ENCODE measurements around the gene UBAC2. TPM values are rescaled to one million over a fixed set of nuclear protein-coding genes. Genes with fewer than 3 reads are reported as not detected.

The UBAC2 gene
- total and polyA plus RNA-seq, 2 of the 8 experiments (the other 6 are each of a cell fraction or from before 2014, with no cell fraction given), result 75.9 to 76.9 TPM

DNA sequence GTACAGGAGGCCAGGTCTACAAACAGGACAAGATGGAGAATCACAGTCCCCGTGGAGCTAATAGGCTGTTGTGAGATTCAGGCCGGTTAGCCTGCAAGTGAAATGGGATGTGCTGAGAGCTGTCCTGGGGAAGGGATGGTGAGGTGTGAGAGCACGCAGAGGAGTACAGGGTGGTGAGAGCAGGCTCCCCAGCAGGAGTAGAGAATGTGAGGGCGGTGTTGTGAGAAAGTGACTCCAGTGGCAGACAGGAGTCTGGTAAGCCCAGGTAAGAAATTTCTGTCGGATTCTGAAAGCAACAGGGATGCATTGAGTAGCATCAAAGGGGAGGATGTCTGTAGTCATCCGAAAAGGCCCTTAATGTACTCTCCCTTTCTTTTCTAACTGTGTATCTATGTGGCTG, 157.3 kb downstream of the UBAC2 start:
- Histone ChIP-seq H3K79me2 (ENCODE audit: control insufficient read depth in 1 of 2, insufficient read depth in 2 of 2, low read length in 2 of 2) (no peaks in the 10 kb centered on the region), H3K79me1 (ENCODE audit: low read depth, low read length) (peaks cover 2% of the 10 kb centered on the region; the same call in 1 of the 2 replicates), H2BK12ac (ENCODE audit: low read depth, low read length) (no peak overlapping the region), H4K8ac (ENCODE audit: extremely low read depth, insufficient read depth, low read length) (no peak overlapping the region), H3K56ac (replicated peaks; ENCODE audit: insufficient read length, low read depth, low read length) (no peak overlapping the region), H2AK5ac (ENCODE audit: low read depth, low read length) (no peak overlapping the region), H3K9me3 (ENCODE audit: insufficient read depth in 2 of 2, low read depth in 1 of 2, low read length in 1 of 2) (no peaks in the 10 kb centered on the region), H3K23me2 (ENCODE audit: low read depth, low read length) (no peaks in the 10 kb centered on the region), H3K27me3 (replicated peaks in 1 of 4; ENCODE audit: control insufficient read depth in 3 of 4, extremely low read depth in 1 of 4, insufficient read depth in 3 of 4, low read length in 3 of 4) (no peaks in the 10 kb centered on the region), H3K18ac (ENCODE audit: extremely low read depth, low read length) (no peak overlapping the region), H3K14ac (ENCODE audit: insufficient read length) (no peak overlapping the region), H3K27ac (ENCODE audit: low read depth, low read length) (no peak overlapping the region), H2AFZ (ENCODE audit: low read length) (no peak overlapping the region), H3K4me3 (ENCODE audit: extremely low read depth in 1 of 4, insufficient read depth in 2 of 4, low read depth in 3 of 4, low read length in 4 of 4) (no peak overlapping the region), H3K36me3 (ENCODE audit: control insufficient read depth in 2 of 4, insufficient read depth in 4 of 4, low read length in 3 of 4) (peaks cover 0 to 12% (median 4%) of the 10 kb centered on the region in 4 experiments; a peak in 3 of 8 replicates), H3K4ac (replicated peaks; ENCODE audit: insufficient read length, low read depth, low read length) (no peak overlapping the region), H3K4me1 (replicated peaks in 1 of 4; ENCODE audit: control insufficient read depth in 3 of 4, insufficient read depth in 4 of 4, low read length in 3 of 4) (peaks cover 0 to 5% (median 2%) of the 10 kb centered on the region in 4 experiments; a peak in 2 of 7 replicates), H3K23ac (ENCODE audit: insufficient read length) (no peak overlapping the region), H2BK120ac (replicated peaks; ENCODE audit: low read depth, low read length) (no peak overlapping the region), H4K91ac (replicated peaks; ENCODE audit: insufficient read length, low read length) (no peak overlapping the region), H2BK5ac (ENCODE audit: low read depth, low read length) (no peak overlapping the region), H2BK20ac (ENCODE audit: low read length) (no peak overlapping the region), H4K20me1 (replicated peaks in 1 of 2; ENCODE audit: control insufficient read depth in 1 of 2, insufficient read depth in 2 of 2, low read length in 2 of 2) (peaks cover 0 to 6% of the 10 kb centered on the region in 2 experiments), H4K5ac (ENCODE audit: insufficient read length, low read depth, low read length) (no peak overlapping the region), H3K4me2 (ENCODE audit: insufficient read depth in 1 of 2, low read depth in 2 of 2, low read length in 2 of 2) (no peak overlapping the region), H3K9ac (replicated peaks in 1 of 4; ENCODE audit: extremely low read depth in 1 of 4, low read depth in 3 of 4, low read length in 3 of 4) (no peak overlapping the region), H2BK15ac (ENCODE audit: low read length) (no peak overlapping the region)
- FAIRE-seq (no peak), DNase-seq (ENCODE audit: low read depth in 1 of 2, low spot score in 2 of 2) (peak in 1 of 2 experiments; percentile 33)
- CTCF ChIA-PET (ENCODE audit: partially characterized antibody), result interaction anchor here (3.3 kb wide), 1 partner anchor 9 kb away, joined by 8 read pairs; no protein-coding TSS in a partner anchor
- WGBS, 2 experiments (ENCODE audit: extremely low coverage in 1 of 2, insufficient coverage in 1 of 2, insufficient read length in 1 of 2, insufficient replicate concordance in 2 of 2, low coverage in 1 of 2, low lambda C conversion rate in 2 of 2, missing lambda C conversion rate in 1 of 2), result 87% methylated on average over 6 of the region's 6 CpGs; no CpG with 5 or more reads in 1 of the 2 experiments
- POLR2A ChIA-PET (ENCODE audit: partially characterized antibody), result no interaction called here
- TF ChIP-seq PHF8 (conservative IDR thresholded peaks at IDR 0.05; ENCODE audit: low read depth, low read length), result no peak
- TF ChIP-seq, protein P1, sequence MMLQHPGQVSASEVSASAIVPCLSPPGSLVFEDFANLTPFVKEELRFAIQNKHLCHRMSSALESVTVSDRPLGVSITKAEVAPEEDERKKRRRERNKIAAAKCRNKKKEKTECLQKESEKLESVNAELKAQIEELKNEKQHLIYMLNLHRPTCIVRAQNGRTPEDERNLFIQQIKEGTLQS (IDR thresholded peaks at IDR 0.05; ENCODE audit: insufficient read depth, low read depth, low read length), result no peak
- TF ChIP-seq CTBP2 (IDR thresholded peaks at IDR 0.05; ENCODE audit: borderline replicate concordance, insufficient read depth, insufficient read length, low read length), result no peak
- TF ChIP-seq SRF (IDR thresholded peaks at IDR 0.05; ENCODE audit: low read depth, low read length), result no peak
- TF ChIP-seq, protein P2, sequence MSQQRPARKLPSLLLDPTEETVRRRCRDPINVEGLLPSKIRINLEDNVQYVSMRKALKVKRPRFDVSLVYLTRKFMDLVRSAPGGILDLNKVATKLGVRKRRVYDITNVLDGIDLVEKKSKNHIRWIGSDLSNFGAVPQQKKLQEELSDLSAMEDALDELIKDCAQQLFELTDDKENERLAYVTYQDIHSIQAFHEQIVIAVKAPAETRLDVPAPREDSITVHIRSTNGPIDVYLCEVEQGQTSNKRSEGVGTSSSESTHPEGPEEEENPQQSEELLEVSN (IDR thresholded peaks at IDR 0.05), result no peak
- no peak for TF ChIP-seq RBBP5 (IDR thresholded peaks at IDR 0.05; ENCODE audit: borderline replicate concordance, low read depth, low read length)
- TF ChIP-seq MAFK (IDR thresholded peaks at IDR 0.05; ENCODE audit: low read depth, low read length), result no peak
- TF ChIP-seq KDM1A (IDR thresholded peaks at IDR 0.05; ENCODE audit: borderline replicate concordance, low read length), result no peak
- TF ChIP-seq JUN (IDR thresholded peaks at IDR 0.05; ENCODE audit: low read depth, low read length), result no peak
- TF ChIP-seq FOSL1 (IDR thresholded peaks at IDR 0.05; ENCODE audit: insufficient read depth, low read depth, low read length), result no peak
- TF ChIP-seq RXRA (IDR thresholded peaks at IDR 0.05; ENCODE audit: insufficient read depth, low read depth, low read length), result no peak
- TF ChIP-seq TCF12 (IDR thresholded peaks at IDR 0.05; ENCODE audit: low read depth, low read length), result no peak
